Urothelium cell line (cell line): ENCODE results near the gene CYP19A1.

ENCODE experiments used
- DNase-seq: peaks from one replicate; pipeline ENCODE4 v3.0.0; 2011; ENCODE audit warnings: low spot score, mixed read lengths
- FAIRE-seq: peaks from 2 replicates; lab custom pipeline; 2011; peaks lifted over from hg19 to GRCh38; lab: Jason Lieb, UNC

CYP19A1 gene

GRCh38 chr15:51338496-51338895 lies at the start of gene CYP19A1:
TSS of gene CYP19A1 (minus strand) at chr15:51338596. CDS start at chr15:51242912, 95,684 bp downstream.
- FAIRE-seq, result no peak
- DNase-seq, result no peak

GRCh38 chr15:51387699-51388041 lies 49.3 kb upstream of the CYP19A1 start:
- DNase-seq (no peak), FAIRE-seq (no peak)

GRCh38 chr15:51386960-51387698 lies 48.7 kb upstream of the CYP19A1 start:
- DNase-seq (no peak), FAIRE-seq (no peak)

DNA sequence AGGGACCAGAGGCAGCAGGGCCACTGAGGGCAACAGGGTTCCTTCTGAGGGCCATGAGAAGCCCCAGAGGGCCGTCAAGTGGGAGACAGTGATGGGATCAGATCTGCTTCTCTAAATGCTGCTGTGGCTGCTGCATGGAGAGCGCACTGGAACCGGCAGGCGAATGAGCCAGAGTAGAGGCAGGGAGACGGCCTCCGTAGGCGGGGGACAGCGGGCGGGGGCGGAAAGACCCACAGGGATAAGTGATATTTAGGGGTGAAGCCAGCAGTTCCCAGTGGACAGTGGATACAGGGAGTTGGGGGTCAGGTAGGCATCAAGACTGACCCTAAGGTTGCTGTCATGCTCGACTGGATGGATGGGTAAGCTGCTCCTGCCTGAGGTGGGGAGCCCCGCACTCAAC lies 48.1 kb upstream of the CYP19A1 start:
- no peak for DNase-seq
- no peak for FAIRE-seq

DNA sequence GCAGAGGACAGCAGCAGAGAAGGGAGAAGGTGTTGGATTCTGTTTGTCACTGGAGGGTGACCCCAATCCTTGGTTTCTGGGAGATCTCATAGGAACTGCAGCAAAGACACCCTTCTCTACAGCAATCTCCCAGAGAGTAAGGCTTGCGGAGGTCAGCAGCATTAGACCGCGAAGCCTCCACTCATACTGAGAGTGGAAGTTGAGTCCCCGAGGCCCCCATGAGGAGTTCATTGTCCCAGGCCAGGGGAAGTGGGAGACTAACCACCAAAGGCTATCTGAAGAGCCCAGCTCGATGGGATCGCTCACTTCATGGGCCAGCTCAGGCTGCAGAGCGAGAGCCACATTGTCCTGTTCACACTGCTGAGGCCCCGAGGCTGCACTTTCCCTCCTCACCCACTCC lies 47.6 kb upstream of the CYP19A1 start:
- no peak for FAIRE-seq

DNA sequence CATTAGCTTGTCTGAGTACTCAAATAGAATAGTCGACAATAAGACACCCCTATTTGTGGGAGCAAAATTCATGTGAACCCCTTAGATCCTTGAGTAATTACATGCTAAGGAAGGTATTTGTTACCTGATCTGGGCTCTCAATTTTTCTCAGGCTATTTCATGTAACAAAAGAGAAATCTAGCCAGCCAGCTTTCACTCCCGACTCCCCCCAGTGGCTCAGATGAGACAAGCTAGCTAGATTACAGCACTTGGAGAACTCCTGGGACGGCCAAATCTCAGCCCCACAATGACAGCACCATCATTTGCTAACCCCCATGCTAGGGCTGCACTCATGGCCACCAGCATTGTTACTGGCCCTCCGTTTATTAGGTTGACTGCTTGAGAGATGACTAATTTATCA lies 44.4 kb upstream of the CYP19A1 start:
- FAIRE-seq (no peak), DNase-seq (peak; percentile 61)

More for the DNA sequence above, 47.6 kb upstream of the CYP19A1 start:
- DNase-seq, result no peak

DNA sequence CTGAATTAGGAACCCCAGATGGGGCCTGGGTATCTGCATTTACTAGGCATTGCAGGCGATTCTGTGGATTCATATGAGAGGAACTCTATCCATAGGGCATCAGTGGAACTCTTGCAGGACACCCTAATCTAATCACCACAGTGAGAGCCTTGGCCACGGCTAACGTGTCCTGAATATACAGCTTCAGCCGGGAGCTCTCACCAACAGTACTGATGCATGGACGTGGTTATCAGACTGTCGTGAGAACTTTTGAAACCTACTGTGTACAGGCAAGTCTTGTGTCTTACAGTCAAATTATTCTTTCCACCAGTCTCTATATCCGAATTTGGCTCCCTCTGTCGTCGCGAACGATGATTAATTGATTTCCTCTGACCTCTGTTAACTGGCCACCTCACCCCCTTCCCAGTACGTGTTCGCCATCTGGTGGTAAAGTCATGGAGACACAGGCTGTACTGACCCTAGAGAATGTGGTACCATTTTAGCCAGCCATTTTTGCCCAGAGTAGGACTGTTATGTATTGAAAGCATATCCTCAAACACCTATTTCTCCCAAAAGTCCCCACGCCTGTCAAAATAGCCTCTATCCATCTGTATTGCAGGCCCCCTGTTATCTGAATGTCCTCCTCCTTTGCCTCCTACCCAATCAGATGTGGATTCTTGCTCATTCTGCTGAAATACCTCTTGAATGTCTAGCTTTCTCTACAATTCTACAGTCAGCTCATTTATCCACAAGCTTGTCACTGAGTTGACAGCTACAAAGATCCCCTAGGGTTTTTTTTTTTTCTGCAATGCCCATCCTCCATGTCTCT lies 42.8 kb upstream of the CYP19A1 start:
- peak; percentile 94 for FAIRE-seq

DNA sequence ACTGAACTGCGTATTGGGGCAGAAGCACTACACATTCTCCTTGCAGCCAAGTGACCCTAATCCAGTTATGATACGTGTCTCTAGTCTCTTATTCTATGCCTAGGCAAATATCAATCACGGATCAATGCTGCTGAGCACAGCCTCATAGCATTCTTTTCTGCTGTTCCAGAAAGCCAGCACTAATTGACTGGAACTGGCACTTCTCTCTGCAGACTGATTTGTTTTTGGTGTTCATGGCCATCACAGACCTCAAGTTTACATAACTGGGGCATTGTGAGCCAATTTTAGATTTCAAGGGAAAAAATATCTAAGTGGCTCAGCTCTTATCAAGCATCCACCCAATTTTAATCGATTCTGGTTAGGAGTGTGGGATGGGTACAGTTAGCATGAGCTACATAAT lies 41.0 kb upstream of the CYP19A1 start:
- FAIRE-seq (no peak), DNase-seq (no peak)

More for the DNA sequence above, 42.8 kb upstream of the CYP19A1 start:
- DNase-seq, result peak; percentile 73

GRCh38 chr15:51378406-51378805 lies 40.0 kb upstream of the CYP19A1 start:
- FAIRE-seq, result no peak
- no peak for DNase-seq

DNA sequence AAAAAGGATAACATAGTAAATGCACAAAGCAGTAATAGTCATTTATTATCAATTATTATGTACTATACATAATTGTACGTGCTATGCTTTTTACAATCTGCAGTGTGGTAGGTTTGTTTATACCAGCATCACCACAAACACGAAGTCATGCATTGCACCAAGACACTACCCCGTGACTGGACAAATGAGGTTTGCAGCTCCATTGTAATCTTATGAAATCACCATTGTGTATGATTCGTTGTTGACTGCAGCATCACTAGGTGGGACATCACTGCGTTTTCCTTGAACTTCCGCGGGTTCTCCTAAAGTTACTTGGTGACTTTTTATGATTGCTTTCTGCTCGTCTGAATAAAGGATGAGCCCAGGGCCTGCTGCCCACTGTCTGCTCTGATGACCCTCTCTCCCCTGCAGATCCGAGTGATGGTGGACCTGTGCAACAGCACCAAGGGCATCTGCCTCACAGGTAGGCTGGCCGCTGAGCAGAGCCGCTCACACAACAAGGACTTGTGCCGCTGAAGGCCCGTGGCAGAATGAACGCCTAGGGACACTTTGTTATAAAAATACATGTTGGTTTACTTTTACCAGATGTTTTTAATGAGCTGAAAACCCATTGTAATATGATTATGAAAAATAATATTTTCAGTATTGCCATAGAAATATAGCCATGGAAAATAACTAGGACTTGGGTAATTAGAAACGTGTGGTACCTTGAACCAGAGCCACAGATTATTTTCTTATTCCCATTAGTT lies 38.8 kb upstream of the CYP19A1 start:
- no peak for DNase-seq
- FAIRE-seq, result no peak

- FAIRE-seq (no peak), DNase-seq (no peak)
Observed at GRCh38 chr15:51375966-51376640, 37.7 kb upstream of the CYP19A1 start.

DNA sequence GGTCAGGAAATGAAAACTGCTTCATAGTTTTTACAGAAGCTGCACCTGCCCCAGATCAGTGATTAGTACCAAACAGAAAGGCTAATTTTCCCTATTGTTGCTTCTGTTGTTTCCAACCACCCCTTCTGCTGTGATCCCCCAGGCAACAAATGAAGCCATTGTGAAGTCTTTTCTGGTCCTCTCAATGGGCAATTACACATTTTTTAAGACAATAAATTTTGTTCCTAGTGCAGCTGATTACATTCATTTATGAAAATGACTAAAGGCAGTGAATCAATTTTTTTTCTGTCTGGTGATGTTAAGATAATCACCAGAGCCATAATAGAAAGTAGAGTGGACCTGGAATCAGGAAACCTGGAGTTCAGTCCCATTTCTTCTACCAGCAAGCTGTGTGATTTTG lies 35.7 kb upstream of the CYP19A1 start:
- FAIRE-seq (no peak), DNase-seq (no peak)

DNA sequence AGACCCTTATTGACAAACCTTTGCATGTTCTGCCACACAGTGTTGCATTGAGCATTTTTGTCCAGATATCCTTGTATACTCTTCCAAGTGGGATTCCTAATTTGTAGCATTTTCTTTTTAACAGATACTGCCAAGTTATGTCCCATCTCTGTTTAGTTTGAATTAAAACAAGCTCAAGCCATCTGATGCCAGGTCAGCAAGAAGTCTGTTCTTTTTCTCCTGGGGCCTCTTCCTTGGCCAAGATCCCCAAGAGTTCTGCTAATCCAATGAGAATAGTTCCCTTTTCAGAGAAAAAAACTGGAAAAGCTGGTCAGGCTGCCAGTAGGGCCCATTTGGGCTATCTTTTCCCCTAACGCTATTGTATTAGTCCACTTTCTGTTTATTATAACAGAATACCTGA lies 32.9 kb upstream of the CYP19A1 start:
- DNase-seq (no peak), FAIRE-seq (no peak)

GRCh38 chr15:51369451-51369761 lies 31.0 kb upstream of the CYP19A1 start:
- DNase-seq, result no peak
- FAIRE-seq, result no peak

DNA sequence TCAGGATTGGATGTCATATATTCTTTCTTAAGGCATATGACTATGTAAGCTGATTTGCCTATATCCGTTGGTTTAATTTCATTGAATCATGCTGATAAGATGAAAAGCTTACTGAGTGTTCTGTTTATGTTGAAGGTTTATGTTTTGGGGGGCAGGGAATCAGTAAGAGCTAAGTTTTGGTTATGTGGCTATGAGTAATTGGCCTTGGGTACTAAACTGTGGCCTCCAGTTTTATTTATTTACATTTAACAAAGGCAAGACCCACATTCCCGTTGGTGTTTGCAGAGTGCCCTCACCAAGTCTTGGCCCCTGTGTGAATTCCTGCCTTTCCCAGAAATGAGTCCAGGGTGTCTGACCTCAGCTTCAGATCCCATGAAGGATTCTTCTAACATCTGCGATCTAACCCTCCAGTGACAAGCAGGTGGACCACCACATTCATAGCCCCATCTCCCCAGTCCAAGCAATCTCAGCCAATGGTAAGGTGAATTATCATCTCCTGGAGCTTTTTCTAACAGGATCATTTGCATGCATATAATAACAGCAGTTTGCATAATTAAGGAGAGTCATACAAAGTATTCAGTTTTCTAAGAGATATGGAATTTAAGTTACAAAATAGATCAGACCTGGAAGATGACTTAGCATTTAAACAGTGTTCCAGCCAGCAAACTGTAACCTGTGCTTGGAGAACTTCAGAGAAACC lies 30.5 kb upstream of the CYP19A1 start:
- FAIRE-seq (no peak), DNase-seq (no peak)

DNA sequence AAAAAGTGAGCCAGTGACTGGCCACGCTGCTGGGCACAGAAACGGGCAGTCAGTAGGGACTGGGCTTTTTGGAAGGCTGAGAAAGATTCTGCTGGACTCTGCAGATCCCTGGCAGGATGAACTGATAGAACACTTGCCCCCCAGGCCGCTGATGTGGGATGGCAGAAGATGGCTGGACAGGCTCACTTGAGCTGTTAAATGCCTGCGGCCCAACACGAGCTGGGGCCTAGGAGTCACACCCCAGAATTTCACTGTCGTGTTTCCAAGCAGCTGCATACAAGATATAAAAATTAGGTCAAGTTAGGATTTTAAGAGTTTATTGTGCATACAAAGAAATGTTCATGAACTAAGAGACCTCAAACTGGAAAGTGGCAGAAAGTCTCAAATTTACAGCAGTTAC lies 29.9 kb upstream of the CYP19A1 start:
- no peak for DNase-seq

DNA sequence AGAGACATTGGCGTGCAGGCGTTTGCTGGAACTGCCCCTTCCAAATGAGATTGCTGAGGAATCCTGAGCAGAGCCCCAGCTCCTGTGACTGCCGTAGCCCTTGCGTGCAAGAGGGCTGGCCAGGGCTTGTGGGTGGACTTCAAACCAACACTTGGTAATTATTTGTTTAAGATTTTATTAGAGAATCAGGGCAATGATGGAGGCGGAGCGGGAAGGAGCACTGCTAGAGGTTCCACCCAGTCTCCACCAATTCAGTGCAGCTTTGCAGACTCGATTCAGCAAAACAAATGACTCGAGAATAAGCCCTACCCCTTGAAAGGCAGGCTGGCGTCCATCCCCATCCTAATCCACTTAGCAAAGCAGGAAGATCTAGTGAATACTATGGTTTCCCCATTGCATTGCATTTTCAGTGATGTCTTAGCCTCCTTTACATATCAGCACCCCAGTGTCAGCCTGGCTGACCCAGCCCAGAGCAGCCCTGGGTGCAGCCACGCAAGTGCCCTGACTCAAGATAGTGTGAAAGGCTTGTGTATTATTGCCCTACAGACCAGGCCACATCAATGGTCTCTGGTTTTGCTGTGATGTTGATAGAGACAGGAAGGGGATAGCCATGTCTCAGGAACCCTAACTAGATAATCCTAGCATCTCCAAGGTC lies 29.1 kb upstream of the CYP19A1 start:
- FAIRE-seq, result no peak
- no peak for DNase-seq

More for the DNA sequence above, 29.9 kb upstream of the CYP19A1 start:
- no peak for FAIRE-seq

GRCh38 chr15:51366920-51367319 lies 28.5 kb upstream of the CYP19A1 start:
- no peak for FAIRE-seq
- DNase-seq, result no peak

- FAIRE-seq (no peak), DNase-seq (no peak)
Observed at GRCh38 chr15:51366071-51366470, 27.7 kb upstream of the CYP19A1 start.

GRCh38 chr15:51365417-51365816 lies 27.0 kb upstream of the CYP19A1 start:
- DNase-seq (no peak), FAIRE-seq (no peak)
